Activated naive CD4-positive, alpha-beta T cell treated with anti-CD3 and anti-CD28 coated beads, Interleukin-2, amount 50 U/mL, for 72 hours (primary cell): ENCODE measurements around the gene CALML5. TPM values are rescaled to one million over a fixed set of nuclear protein-coding genes. Genes with fewer than 3 reads are reported as not detected.

Experiments used
- ATAC-seq, 2 donors: fragments of 150-1000 bp; cut with Tn5 transposase; 2 replicates each; pipeline ENCODE4 v1.10.0; 2021; ENCODE audit warnings: mild to moderate bottlenecking in 2 of 2, moderate library complexity in 2 of 2
- DNase-seq, 2 donors: peaks; one replicate each; pipeline ENCODE4 v3.0.0; 2021 to 2022; ENCODE audit warnings: low spot score in 2 of 2
- H3K27ac Mint-ChIP-seq, 2 donors: one replicate each; pipeline ENCODE4 v1.8.0; 2022; ENCODE audit warnings: mild to moderate bottlenecking in 2 of 2, mixed read lengths in 2 of 2
- H3K36me3 Mint-ChIP-seq, 2 donors: one replicate each; pipeline ENCODE4 v1.8.0; 2022; ENCODE audit warnings: mixed read lengths in 2 of 2
- H3K9me3 Mint-ChIP-seq, 2 donors: one replicate each; pipeline ENCODE4 v1.8.0; 2022; ENCODE audit warnings: mixed read lengths in 2 of 2
- total RNA-seq, 2 donors: library from RNA; stranded (reverse); gene quantifications; one replicate each; pipeline ENCODE4 v1.2.3, GENCODE V29; 2022

Gene CALML5
- total RNA-seq, 2 donors from 2014 or later: not detected

DNA sequence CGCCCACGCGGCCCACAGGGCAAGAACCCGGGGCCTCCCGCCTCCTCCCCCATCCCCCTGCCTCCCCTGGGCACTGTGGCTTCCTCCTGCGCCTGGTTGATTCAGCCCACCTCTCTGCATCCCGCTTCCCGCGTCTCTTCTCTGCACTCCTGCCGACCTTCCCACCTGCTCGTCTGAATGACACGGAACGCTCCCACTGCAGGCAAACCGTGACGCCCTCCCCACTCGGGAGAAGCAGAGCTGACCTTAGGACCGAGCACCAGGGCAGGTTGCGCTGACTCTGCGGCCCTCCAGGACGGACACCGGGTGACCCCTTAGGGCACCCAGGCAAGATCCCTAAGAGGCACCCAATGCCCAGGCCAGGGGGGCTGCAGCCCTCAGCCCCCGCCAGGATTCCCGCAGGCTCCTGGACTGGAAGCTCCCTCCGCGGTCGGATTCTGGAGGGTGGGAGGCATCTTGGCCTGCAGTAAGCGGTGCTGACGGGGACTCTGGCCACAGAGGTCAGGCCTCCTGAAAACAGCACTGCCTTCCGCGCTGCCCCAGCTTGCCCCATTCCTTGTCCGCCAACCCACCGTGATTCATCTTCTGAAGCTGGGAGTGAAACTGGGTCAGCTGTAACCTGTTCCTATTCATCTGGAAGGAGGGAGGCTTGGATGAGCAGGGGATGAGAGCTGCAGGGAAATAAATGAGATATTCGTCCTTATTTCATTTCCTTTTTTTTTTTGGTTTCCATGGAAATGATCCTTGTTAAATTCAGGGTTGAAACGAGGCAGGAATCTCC, 26.4 kb upstream of the CALML5 start:
- no peaks in the 10 kb centered on the region for H3K9me3 Mint-ChIP-seq
- no peaks in the 10 kb centered on the region for H3K36me3 Mint-ChIP-seq
- DNase-seq (no peak), ATAC-seq (no peak)
- no peak overlapping the region for H3K27ac Mint-ChIP-seq

DNA sequence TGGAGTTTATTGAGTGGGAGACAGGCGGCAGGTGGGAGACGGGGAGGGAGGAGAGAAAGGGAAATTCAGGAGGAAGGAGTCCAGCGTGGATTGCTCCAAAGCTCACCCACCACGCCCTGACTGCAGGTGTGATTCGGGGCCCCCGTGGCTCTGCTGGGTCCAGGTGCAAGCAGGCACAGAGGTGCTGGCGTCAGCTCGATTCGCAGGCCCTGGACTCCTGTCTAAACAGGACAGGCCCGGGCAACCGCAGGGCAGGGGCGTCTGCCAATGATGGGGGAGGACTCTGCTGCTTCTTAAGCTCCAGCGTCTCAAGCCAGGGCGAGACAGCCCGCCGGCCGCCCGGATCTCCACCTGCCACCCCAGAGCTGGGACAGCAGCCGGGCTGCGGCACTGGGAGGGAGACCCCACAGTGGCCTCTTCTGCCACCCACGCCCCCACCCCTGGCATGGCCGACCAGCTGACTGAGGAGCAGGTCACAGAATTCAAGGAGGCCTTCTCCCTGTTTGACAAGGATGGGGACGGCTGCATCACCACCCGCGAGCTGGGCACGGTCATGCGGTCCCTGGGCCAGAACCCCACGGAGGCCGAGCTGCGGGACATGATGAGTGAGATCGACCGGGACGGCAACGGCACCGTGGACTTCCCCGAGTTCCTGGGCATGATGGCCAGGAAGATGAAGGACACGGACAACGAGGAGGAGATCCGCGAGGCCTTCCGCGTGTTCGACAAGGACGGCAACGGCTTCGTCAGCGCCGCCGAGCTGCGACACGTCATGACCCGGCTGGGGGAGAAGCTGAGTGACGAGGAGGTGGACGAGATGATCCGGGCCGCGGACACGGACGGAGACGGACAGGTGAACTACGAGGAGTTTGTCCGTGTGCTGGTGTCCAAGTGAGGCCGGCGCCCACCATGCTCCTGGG, 25.5 kb upstream of the CALML5 start, which contains the start of gene CALML3:
Gene CALML3, plus strand, starts transcription at position 321 of the 920 bp plus-strand sequence. Its CDS starts 125 bp downstream, at position 446.
- H3K27ac Mint-ChIP-seq: no peak within 1 kb of the TSS
- ATAC-seq: no peak
- no peaks in the 10 kb centered on the region for H3K36me3 Mint-ChIP-seq
- DNase-seq: peak in 1 of 2 donors; percentile 51
- no peaks in the 10 kb centered on the region for H3K9me3 Mint-ChIP-seq

DNA sequence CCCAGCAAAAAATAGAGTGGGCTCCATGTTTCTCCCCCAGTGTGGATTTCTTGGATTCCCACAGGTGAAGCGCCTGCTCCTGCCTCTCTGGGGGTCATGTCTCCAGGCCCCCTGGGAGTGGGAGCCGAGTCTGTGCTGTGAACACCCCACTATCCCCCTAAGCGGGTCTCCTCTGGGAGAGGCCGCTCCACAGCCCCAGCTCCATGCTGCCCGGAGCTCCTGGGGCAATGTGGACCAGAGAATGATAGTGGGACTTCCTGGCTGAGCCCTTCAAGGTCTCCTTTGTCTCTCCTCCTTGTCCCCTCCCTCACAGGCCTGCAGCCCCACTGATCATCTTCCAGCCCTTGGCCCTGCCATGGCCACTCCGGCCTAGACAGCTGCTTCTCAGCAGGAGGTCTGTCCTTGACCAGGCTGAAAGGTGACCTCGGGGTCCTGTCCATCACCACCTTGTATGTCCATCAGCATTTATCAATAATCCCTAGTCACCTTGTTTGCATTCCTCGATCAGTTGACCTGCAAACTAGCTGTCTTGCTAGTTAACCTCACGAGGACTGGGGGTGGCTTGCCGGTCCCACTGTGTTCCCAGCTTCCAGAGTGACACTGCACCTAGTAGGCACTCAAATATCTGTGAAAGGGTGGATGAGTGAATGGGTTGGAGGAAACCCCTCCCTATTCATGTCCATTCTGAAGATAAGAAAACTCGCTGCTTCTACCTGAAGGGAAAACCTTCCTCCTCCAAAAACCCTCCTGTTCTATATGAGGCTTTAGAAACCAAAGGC, 24.6 kb upstream of the CALML5 start:
- peak in 1 of 2 donors; percentile 43 for DNase-seq
- no peak overlapping the region for H3K27ac Mint-ChIP-seq
- H3K9me3 Mint-ChIP-seq: no peaks in the 10 kb centered on the region
- ATAC-seq: no peak
- no peaks in the 10 kb centered on the region for H3K36me3 Mint-ChIP-seq

DNA sequence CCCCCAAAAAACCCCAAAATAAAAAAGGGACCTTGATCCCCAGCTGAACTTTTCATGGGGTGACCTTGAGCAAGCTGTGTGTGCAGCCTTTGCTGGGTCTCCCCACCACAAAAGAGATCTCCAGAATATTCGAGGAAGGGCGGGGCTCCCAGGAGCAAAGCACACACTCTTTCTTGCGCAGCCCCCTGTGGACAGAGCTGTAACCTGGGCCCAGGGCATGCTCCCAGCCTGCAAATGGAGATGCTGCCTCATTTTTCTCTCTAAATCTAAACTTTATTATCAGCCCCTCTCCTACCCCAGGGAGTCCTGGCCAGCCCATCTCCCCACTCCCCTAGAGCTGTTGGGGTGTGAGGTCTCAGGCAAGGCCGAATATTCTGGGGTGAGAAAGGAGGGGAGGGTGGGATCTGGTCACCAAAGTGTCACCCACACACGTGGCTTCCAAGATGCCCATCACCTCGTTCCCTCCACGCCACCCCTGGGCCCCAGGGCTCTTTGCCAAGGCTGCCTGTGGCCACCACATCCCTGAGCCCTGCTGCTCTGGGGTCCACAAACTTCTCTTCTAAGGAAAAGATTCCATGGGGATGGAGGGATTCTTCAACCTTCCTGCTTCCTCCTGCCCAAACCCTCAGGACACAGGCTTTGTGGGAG, 23.7 kb upstream of the CALML5 start:
- Mint-ChIP-seq H3K9me3 (no peaks in the 10 kb centered on the region), H3K27ac (no peak overlapping the region), H3K36me3 (no peaks in the 10 kb centered on the region)
- DNase-seq: peak in 1 of 2 donors; percentile 16
- no peak for ATAC-seq

DNA sequence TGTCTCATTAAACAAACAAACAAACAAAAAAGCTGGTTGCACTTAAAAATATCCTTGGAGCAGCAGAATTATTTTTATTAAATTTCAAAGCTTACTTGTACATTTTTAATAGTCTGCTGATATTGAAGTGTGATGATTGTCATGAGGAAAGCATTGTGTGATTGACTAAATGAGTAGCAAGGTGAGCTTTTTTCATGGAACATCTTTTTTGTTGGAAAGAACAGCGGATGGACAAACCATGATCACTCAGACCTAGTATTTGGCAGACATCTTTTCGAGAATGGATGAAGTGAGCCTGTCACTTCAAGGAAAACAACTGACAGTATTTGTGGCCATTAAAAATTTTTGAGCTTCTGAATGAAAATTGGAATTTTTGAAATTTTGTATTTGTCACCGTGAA, 19.7 kb upstream of the CALML5 start:
- ATAC-seq: no peak
- no peak overlapping the region for H3K27ac Mint-ChIP-seq
- no peaks in the 10 kb centered on the region for H3K36me3 Mint-ChIP-seq

DNA sequence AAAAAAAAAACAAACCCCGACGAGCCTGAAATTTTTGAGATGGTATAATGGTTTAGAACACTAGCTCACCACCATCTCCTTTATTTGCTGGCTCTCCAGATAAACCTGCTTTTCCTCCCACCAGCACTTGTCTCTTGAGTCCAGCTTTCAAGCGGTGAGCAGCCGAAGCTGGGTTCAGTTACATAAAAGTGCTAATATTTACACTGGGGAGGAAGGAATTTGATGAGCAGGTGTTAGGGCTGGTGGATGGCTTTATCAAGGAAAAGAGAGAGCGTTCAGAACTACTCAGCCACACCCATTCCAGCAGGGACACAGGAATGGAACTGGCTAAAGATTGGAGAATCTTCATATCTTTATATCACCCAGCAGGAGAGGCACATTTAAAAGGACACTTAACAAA, 18.8 kb upstream of the CALML5 start:
- H3K27ac Mint-ChIP-seq: no peak overlapping the region
- no peaks in the 10 kb centered on the region for H3K9me3 Mint-ChIP-seq
- ATAC-seq (no peak), DNase-seq (no peak)
- H3K36me3 Mint-ChIP-seq: no peaks in the 10 kb centered on the region

More for the DNA sequence above, 19.7 kb upstream of the CALML5 start:
- no peak for DNase-seq
- no peaks in the 10 kb centered on the region for H3K9me3 Mint-ChIP-seq

DNA sequence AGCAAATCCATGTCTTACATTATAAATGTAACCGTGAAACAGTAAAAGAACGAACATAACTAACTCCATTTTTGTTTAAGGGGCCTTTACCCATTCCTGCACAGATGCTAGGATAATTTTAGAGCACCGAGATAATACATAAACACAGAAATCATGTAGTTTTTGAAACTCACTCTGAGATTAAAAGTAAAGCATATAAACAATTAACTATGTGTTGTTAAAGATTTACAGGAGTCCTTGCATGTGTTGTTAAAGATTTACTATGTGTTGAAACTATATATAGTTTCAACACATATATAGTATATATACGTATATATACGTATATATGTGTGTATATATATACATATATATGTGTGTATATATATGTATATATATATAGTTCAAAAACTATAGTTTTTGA, 18.2 kb upstream of the CALML5 start:
- ATAC-seq (no peak), DNase-seq (no peak)
- no peaks in the 10 kb centered on the region for H3K9me3 Mint-ChIP-seq
- no peaks in the 10 kb centered on the region for H3K36me3 Mint-ChIP-seq
- H3K27ac Mint-ChIP-seq: no peak overlapping the region

DNA sequence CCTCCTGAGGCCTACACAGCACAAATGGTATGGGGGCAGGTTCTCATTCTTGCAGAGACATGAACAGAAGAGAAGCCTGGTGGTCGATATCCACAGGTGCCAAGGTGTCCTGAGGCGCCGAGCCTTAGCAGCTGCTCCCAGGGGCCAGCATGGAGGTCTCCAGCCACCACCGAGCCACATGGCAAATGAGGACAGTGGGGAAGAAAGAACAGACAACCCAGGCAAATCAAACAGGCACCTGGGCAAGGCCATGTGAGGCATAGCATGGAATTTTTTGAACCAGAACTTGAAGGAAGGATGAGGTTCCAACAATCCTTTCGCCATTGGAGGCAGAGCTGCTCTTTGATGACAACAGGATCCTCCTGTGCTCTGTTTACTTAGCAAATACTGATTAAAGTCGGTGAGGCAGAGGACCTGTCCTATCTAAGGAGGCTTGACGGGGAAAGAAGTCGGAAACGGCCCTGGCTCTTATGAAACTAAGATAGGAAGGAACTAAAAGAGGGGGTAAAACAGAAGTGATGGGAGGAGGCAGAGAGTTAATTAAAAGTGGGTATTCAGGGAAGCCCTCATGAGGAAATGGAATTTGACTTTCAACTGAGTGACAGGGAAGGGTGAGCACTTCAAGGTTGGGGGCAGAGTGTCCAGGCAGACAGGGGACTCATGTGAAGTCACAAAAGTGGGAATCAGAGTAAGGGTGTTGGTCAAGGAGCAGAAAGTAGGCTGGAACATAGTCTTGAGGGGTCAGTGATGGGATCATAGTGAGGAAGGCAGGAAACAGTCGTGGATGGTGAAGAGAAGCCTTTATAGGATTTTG, 16.8 kb upstream of the CALML5 start:
- Mint-ChIP-seq H3K36me3 (no peaks in the 10 kb centered on the region), H3K9me3 (no peaks in the 10 kb centered on the region), H3K27ac (no peak overlapping the region)
- DNase-seq: no peak
- no peak for ATAC-seq

DNA sequence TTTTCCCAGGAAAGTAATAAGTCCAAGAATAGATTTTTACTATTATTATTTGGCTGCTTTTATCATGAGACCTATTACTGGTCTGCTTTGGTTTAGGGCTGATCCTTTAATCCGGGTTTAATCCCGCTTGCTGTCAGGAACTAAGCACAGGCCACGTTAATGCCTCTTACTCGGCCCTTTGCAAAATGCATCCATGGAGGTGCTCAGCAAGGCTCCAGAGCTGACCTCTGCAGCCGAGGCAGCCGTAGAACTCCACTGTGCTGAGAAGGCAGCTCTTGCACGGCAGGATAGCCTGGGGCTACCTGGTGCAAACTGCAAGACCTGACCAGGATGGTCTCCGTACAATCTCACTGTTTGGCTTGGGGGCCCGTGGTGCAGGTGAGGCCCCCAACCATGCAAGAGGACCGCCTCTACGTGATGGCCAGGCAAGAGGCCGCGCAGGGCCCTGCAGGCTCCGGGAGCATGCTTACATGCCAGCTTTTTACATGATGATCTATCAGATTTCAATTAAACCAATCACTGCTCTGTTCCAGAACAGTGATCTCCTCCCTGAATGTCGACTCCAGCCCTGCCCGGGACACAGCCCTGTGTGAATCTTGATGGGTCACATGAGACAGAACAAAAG, 15.0 kb upstream of the CALML5 start:
- DNase-seq (no peak), ATAC-seq (no peak)
- H3K9me3 Mint-ChIP-seq: no peaks in the 10 kb centered on the region
- H3K36me3 Mint-ChIP-seq: no peaks in the 10 kb centered on the region
- no peak overlapping the region for H3K27ac Mint-ChIP-seq

DNA sequence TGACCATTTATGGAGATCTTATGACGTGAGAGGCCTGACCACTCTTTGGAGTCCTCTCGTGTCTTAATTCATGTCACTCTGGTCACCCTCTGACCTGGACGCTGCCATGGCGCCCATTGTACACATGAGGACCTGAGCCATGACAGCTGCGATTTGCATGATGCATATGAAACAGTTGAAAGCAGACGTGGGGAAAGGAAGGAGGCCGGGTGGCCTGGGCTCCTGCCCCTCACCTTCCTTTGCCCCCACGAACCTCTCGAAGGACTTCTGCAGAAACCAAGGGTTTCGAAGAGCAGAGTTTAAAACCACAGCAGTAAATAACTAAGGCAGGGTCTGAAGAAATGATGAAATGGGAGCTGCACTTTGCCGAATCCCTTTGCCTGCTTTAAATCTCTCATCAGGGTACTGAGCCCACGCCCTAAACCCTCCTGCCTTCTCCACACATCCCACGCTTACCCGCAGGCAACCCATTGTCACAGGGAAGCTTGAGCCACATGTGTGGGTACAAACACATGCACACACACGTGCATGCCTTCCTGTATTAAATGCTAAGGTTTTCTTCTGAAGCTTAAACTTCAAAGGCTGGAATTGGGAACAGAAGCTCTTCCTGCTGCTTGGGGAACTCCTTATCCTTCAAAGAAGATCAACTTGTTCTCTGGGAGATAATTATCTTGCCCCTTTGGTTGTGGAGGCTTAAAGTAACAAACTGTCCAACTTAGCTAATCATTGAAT, 13.7 kb upstream of the CALML5 start:
- H3K27ac Mint-ChIP-seq: no peak overlapping the region
- no peaks in the 10 kb centered on the region for H3K36me3 Mint-ChIP-seq
- no peaks in the 10 kb centered on the region for H3K9me3 Mint-ChIP-seq
- DNase-seq: no peak
- peak in 1 of 2 donors; percentile 49 for ATAC-seq

DNA sequence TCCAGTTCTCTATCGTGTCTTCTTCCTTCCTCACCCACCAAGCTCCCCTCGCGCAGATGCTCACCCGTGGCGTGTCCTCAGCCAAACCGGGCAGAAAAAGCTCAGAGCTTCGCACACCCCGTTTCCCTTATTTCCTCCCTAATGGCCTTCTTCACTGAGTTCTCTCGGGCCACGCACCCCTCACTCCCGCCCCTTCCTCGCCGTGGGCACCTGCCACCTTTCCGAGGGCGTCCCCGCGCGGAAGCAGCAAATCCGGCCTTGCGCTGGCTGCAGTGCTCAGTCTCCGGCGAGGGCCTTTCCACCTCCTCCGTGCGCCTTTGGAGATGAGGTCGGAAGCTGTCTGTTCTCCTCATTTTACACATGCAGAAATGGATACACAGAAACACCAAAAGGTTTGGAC, 13.0 kb upstream of the CALML5 start:
- no peak for ATAC-seq
- H3K27ac Mint-ChIP-seq: no peak overlapping the region
- DNase-seq: no peak
- no peaks in the 10 kb centered on the region for H3K36me3 Mint-ChIP-seq
- H3K9me3 Mint-ChIP-seq: no peaks in the 10 kb centered on the region

DNA sequence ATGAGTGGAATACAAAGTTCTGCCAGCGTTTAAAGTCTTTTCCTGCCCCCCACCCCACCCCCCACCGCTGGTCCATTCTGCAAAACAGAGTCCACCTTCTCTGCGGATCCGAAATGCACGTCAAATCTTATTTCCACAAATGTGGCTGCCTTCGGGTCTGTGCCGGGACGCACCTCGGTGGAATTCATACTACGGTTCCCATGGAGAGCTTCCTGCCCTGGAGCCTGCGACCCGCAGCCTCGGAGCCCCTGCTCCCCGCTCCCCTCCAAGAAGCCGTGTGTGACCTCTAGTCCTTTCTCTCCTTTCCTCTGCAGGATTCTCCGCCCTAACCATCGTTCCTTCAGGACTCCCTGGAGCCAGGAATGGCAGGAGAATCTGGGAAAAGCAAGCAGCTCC, 12.5 kb upstream of the CALML5 start:
- no peak for ATAC-seq

DNA sequence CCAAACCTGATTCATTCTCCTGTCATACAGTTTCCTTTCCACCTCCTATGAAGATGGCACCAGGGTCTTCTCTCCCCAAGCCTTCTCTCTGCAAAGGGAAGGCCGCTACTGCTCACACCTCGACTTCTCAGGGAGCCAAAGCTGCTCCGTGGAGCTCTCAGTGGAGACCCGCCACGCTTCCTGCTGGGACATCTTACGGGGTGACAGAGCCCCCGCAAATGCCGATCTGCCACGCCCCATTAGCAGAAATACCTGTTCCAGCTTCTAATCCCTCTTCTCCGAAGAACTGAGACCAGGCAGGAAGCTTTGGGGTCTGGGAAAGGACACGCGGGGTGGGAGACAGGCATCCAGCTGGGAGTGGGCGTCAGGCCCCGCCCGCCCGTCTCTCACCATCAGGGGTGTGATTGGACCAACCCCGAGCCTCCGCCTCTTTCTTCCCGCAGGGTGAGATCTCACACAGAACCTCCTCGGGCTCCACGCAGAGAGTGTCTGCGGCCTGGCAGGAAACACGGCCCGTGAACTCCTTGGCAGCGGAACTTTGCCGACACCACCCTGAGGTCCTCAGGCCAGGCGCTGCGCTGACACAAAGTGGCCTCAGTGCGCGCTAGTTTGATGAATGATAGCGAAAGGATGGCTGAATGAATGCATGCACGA, 12.0 kb upstream of the CALML5 start:
- Mint-ChIP-seq H3K27ac (no peak overlapping the region), H3K9me3 (no peaks in the 10 kb centered on the region), H3K36me3 (no peaks in the 10 kb centered on the region)
- no peak for ATAC-seq
- DNase-seq: no peak

More for the DNA sequence above, 12.5 kb upstream of the CALML5 start:
- Mint-ChIP-seq H3K9me3 (no peaks in the 10 kb centered on the region), H3K36me3 (no peaks in the 10 kb centered on the region), H3K27ac (no peak overlapping the region)
- DNase-seq: no peak

DNA sequence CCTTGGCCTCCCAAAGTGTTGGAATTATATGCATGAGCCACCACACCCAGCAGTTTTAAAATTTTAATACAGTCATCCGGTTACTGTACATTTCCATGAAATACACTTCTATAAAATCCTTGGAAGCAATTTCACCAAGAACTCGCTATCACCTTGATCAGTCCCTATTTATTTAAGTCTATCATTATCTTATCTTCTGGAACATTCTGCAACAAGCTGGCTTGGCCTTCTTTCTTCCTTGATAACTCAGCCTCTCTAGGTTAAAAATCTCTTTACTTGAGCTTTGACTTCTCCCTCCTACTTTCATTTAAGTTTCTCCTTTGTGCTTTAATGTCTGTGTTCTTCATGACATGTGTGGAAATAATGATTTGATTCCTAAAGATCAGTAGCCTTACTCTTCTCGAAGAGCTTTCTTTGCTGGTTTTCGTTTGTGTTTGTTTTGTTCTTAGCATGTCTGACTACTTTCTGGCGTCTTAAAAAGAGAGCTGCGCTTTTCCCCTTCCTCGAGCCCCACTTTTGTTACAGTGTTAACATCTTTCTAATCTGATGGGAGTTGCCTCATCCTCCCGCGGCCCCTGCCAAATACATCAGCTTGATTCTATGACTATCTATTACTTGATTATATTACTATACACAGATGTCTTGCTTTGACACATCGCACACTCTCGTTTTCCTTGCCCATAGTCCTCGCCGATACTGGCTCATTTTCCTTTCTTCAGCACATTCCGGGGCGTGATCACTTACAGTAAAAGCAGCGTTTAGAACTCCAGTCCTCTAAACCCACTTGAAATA, 11.1 kb upstream of the CALML5 start:
- Mint-ChIP-seq H3K9me3 (no peaks in the 10 kb centered on the region), H3K36me3 (no peaks in the 10 kb centered on the region), H3K27ac (no peak overlapping the region)
- no peak for DNase-seq
- no peak for ATAC-seq
